HEK293 (cell line): ENCODE results near the gene ZNF444.

Experiments
- ZBTB8A ChIP-seq: fragments of 450-650 bp; formaldehyde crosslinking; IDR thresholded peaks from 2 replicates; pipeline ENCODE4 v1.5.1; 2016; ENCODE audit warnings: missing biosample characterization, missing genetic modification characterization
- TF ChIP-seq, protein P1 (sequence below): fragments of 450-650 bp; formaldehyde crosslinking; IDR thresholded peaks from 2 replicates; pipeline ENCODE4 v1.5.1; 2016; ENCODE audit warnings: missing biosample characterization, missing genetic modification characterization
- TF ChIP-seq, protein P2 (sequence below): fragments of 450-650 bp; IDR thresholded peaks from 2 replicates; pipeline ENCODE4 v1.5.1; 2018; ENCODE audit warnings: missing biosample characterization, mild to moderate bottlenecking, missing genetic modification characterization
- TF ChIP-seq, protein P3 (sequence below): fragments of 450-650 bp; formaldehyde crosslinking; IDR thresholded peaks from 2 replicates; pipeline ENCODE4 v1.5.1; 2016; ENCODE audit warnings: missing biosample characterization, missing genetic modification characterization

GRCh38 chr19:56209091-56209490, 68.0 kb downstream of the ZNF444 start:
- TF ChIP-seq, protein P1, sequence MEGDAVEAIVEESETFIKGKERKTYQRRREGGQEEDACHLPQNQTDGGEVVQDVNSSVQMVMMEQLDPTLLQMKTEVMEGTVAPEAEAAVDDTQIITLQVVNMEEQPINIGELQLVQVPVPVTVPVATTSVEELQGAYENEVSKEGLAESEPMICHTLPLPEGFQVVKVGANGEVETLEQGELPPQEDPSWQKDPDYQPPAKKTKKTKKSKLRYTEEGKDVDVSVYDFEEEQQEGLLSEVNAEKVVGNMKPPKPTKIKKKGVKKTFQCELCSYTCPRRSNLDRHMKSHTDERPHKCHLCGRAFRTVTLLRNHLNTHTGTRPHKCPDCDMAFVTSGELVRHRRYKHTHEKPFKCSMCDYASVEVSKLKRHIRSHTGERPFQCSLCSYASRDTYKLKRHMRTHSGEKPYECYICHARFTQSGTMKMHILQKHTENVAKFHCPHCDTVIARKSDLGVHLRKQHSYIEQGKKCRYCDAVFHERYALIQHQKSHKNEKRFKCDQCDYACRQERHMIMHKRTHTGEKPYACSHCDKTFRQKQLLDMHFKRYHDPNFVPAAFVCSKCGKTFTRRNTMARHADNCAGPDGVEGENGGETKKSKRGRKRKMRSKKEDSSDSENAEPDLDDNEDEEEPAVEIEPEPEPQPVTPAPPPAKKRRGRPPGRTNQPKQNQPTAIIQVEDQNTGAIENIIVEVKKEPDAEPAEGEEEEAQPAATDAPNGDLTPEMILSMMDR, result no peak
- TF ChIP-seq ZBTB8A (tag by site-specific recombination), result no peak
- TF ChIP-seq, protein P2, sequence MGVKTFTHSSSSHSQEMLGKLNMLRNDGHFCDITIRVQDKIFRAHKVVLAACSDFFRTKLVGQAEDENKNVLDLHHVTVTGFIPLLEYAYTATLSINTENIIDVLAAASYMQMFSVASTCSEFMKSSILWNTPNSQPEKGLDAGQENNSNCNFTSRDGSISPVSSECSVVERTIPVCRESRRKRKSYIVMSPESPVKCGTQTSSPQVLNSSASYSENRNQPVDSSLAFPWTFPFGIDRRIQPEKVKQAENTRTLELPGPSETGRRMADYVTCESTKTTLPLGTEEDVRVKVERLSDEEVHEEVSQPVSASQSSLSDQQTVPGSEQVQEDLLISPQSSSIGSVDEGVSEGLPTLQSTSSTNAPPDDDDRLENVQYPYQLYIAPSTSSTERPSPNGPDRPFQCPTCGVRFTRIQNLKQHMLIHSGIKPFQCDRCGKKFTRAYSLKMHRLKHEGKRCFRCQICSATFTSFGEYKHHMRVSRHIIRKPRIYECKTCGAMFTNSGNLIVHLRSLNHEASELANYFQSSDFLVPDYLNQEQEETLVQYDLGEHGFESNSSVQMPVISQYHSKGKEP, result no peak
- TF ChIP-seq, protein P3, sequence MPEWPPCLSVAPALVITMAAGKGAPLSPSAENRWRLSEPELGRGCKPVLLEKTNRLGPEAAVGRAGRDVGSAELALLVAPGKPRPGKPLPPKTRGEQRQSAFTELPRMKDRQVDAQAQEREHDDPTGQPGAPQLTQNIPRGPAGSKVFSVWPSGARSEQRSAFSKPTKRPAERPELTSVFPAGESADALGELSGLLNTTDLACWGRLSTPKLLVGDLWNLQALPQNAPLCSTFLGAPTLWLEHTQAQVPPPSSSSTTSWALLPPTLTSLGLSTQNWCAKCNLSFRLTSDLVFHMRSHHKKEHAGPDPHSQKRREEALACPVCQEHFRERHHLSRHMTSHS (tag by site-specific recombination), result no peak
